NCI-H2227 treated with DMSO at 0.1 percent for 48 hours (cell line): ENCODE data around the gene AGR2.
"Not testable (repeated sequence)": the region's sequence is repeated elsewhere in the genome, so short reads cannot be mapped to it uniquely, and the experiment has no call there.

Experiments used
- DNase-seq: peaks from one replicate; lab custom pipeline; 2025; lab: John Stamatoyannopoulos, UW

Gene AGR2

DNA sequence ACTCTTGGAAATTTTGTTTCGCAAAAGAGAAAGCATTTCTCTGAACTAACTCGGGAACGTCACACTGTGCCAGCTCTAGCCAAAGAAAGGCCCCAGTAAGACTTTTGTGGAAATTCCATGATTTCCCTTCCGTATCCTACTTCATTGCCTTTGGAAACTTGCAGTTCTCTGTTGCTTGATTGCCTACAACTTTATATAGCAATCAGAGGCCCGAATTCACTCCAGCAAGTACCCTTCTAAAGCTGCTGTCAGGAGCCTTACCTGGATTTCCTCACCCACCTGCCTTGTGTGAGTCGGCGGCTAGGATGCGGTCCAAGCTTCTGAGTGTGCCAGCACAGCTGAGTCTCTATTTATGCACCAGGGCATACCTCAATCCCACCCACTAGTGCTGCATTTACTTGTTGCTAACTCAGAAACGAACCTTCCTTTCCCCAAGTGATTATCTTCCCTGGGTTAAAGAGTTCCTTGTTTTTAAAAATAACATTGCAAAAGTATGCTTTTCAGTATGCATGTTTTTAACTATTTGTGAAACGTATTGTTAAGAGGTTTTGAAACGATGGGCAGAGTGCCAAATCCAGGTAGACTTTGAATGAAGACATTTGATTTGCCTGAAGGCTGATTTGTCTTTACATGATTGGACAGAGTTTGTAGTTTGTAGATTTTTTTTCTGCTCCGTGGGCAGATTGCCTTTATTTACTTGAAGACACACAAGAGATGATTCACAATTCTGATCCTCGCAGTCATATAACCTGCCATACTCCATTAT lies at the start of gene AGR2:
AGR2 (minus strand) TSS at position 326 of the 766 bp plus-strand sequence. CDS start 3,203 bp downstream, outside the sequence.
- DNase-seq, result no peak

DNA sequence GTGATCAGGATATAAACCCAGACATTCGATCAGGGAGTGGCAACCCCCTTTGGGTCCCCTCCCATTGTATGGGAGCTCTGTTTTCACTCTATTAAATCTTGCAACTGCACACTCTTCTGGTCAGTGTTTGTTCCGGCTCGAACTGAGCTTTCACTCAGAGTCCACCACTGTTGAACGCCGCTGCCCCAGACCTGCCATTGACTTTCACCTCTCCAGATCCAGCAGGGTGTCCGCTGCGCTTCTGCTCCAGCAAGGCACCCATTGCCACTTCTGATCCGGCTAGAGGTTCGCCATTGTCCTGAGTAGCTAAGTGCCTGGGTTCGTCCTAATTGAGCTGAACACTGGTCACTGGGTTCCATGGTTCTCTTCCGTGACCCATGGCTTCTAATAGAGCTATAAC lies 48.4 kb upstream of the AGR2 start:
- DNase-seq, result not testable (repeated sequence)

DNA sequence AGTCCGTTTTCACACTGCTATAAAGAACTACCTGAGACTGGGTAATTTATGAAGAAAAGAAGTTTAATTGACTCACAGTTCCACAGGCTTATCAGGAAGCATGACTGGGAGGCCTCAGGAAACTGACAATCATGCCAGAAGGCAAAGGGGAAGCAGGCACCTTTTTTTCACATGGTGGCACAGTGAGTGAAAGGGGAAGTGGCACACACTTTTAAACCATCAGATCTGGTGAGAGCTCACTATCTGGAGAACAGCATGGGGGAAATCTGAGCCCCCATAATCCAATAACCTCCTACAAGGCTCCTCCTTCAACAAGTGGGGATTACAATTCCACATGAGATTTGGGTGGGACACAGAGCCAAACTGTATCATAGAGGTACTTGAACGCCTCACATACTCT lies 47.0 kb upstream of the AGR2 start:
- no peak for DNase-seq

DNA sequence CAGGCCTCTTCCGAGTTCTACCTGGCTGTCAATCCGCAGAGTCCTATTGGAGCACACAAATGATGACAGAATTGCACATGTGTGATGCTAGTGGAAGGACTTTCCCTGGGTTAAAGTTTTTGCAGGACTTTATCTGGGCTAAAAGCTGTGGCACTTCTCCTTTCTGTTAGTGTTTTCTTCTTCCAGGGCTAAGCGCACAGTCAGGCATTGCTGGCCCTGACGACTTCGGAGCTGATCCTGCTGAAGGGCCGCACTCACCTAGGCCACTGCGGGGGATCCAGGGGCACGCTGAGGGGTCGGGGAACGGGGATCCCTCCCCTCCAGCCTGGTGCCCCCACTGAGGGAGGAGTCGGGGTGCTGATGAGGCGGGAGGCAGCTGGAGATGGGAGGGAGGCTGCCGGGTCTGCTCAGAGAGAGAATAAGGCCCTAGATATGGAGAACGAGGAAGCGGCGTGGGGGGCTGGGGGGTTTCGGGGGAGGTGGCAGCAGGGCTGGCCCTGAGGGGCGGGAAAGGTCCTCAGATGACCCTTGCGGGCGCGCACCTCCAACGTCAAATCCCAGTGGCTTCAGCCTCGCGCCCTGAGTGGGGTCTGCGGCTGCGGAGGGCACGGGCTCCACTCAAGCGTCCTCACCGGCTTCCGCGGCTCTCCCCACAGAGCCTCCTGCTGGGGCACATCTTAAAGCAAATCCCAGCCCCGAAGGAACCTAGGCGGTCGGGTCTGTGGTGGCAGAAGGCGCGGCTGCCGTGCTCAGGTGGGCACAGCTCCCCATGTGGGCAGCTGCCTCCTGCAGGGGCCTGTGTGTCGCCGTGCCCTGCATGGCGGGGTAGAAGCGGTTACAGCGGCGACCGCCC lies 46.0 kb upstream of the AGR2 start:
- no peak for DNase-seq

DNA sequence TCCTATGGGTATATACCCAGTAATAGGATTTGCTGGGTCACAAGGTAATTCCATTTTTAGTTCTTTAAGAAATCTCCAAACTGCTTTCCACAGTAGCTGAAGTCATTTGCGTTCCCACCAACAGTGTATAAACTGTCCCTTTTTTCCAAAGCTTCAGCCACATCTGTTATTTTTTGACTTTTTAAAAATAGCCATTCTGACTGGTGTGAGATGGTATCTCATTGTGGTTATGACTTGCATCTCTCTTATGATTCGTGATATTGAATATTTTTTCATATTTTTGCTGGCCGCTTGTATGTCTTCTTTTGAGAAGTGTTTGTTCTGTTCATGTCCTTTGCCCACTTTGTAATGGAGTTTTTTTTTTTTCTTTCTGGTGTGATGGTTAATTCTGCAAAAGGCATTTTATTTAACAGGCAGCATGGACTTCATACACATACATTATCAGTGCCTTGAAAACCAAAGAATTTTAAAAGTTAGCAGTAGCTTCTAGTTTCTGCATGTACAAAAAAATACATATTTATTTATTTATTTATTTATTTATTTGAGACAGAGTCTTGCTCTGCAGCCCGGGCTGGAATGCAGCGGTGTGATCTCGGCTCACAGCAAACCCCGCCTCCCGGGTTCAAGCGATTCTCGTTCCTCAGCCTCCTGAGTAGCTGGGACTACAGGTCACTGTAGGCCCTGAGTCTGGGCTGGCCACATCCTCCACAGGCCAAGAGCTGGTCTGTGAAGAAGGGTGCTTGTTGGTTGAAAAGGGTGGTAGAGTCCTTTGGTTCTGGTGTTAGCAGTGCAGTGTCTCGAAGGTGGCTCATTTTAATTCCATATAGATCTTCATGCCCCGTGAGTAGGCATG lies 44.7 kb upstream of the AGR2 start:
- no peak for DNase-seq

DNA sequence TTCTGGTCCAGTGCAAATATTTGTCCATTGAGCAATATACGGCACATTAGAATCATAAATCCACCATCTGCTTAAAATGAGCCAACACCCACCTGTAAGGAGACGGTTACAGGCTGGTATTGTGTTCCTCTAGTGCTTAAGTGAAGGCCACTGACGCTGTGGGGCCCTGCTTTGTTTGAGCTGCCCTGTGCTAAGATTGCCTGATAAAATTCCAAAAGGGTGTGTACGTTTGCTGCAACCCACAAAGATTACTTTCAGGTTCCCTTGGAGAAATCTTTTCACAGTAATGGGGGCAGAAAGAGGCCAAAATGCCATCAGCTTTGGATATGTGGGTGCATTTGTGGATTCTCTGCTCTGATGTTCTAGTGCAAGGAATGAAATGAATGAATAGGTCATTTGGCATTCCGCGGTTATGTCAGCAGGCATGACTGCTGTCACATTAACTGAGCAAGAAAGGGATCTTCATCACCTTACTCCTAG lies 42.6 kb upstream of the AGR2 start:
- no peak for DNase-seq

DNA sequence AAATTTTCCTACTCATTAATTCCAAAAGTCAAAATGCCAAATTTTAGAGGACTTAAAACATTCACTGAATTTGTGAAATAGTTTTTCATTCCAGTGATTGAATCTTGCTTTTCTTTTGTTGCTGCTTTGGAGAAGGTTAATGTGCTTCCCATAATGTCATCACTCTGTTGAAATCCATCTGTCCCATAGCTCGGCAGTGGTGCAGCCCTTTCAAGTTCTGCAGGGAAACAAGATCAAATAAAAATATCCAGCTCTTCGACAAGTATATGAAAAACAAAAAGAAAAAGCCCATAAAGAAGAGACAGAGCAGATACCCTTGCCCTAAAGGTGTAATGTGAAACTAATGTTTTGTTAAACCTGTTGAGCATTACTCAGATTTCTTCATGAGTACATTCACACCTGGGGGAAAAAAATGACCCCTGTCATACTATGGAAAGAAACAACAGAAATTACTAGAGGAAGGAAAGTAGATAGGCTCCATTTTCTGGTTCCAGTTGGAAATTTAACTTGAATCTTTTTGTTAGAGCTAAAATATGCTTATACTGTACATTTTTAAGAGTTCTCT lies 41.9 kb upstream of the AGR2 start:
- DNase-seq, result no peak

DNA sequence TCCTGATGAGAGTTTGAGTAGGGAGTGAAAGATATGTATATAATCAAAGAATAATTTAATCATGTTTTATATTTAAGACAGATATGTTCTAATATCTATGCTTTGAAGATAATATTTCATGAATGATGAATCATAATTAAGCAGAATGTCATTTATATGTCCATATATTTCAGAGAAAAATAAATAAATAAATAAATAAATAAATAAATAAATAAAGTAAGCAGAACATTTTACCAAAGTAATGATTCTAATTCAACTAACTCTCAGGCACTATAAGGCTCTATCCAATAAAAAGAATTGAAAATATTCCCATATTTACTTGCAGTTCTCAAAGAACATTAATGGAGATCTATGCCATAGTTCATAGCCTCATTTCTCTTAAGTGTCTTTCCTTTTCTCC lies 40.9 kb upstream of the AGR2 start:
- DNase-seq, result no peak

DNA sequence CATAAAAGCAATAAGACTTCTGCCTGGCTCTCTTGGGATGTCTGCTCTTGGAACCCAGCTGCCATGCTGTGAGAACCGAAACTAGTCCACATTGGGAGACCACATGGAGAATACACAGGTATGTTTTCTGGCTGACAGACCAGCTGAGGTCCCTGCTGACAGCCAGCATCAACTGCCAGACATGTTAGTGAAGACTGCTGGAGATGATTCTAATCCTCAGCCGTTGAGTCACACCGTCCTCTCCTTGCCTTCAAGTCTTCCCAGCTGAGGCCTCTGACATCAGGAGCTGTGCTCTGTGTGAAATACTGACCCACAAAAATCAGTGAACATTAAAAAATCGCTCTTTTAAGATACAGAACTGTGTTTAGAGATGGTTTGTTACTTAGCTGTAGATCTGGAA lies 36.9 kb upstream of the AGR2 start:
- no peak for DNase-seq

DNA sequence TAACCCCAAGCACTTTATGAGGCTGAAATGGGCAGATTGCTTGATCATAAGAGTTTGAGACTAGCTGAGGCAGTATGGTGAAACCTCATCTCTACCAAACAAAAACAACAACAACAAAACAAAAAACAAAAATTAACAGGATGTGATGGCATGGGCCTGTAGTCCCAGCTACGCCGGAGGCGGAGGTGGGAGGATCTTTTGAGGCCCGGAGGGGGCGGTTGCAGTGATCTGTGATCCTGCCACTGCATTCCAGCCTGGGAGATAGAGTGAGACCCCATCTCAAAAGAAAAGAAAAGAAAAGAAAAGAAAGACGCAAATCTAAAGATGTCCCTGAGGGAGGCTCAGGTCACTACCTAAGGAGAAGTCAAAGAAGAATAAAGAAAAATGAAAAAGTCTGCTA lies 35.3 kb upstream of the AGR2 start:
- DNase-seq, result no peak

DNA sequence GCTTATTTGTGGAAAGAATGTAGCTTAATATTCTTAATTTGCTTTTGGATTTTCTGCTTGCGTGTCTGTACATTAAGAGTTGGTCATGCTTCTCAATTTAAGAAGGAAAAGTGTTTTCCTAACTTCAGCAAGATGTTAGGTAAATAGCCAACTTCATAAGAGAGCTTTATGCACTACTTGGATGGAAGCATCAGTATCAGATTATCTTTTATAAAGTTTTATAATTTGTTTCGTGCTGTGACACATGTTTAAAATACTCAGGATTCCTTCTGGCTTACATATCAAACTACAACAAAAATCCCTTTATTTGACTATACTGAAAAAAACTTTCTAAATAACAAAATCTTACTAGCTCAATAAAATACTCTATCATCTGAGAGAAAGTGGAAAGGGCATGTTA lies 34.8 kb upstream of the AGR2 start:
- DNase-seq, result no peak

DNA sequence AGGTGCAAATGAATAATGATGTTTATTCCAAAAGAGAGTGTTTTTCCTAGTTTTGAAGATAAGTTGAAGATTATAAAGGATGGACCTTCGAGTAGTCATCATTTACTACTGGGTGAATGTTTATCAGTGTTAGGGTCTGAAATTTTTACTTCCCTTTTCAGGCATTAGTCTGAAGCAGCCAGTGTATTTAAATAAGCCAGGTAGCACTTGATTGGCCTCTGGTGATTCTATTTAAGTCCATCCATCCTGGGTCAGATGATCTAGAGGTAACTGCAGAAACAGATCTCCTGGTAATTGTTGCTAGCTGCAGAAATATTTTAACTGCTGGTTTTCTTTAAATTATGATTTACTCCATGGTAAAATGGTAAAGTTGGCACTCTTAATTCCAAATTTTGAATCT lies 34.1 kb upstream of the AGR2 start:
- no peak for DNase-seq

DNA sequence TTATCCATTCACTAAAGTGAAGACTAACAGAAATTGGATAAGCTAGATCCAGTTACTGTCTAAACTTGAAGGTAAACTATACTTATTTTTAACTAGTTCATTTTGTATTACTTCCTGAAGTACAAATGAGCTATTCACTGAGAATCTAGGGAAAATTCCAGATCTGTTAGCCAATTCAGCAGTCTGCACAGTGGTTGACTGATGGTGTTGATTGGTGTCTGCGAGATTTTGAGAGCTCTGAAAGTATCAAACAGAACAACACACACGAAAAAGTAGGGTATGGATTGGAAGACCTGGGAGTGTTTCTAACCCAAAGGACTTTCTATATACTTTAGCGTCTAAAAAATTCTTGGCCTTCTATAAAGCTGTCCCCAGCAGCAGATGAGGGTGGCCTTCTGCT lies 33.6 kb upstream of the AGR2 start:
- DNase-seq, result no peak

DNA sequence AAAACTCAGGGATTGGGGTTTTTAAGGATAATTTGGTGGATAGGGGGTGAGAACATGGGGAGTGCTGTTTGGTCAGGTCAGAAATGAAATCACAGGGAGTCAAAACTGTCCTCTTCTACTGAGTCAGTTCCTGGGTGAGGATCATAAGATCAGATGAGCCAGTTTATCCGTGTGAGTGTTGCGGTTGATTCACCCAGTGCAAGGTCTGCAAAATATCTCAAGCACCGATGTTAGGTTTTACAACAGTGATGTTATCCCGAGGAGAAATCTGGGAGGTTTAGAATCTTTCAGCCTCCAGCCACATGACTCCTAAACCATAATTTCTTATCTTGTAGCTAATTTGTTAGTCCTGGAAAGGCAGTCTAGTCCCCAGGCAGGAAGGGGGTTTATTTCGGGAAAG lies 31.7 kb upstream of the AGR2 start:
- no peak for DNase-seq

DNA sequence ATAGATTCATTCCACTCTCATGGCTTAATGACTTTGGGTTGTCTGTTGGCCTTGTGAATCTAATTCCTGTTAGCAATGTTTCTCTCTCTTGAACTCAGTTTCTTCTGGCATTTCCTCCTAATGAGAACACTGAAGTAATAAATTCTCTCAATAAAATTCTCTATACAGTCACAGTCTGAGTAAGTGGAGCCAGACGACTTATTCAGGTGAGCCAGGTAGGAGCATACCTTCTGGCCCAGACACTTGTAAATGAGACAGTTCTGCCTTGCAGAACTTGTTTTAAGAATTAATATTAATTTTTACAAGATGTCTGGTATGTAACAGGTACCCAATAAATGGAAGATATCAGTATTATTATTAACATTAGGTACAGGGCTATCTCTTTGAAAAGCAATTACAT lies 28.6 kb upstream of the AGR2 start:
- DNase-seq, result no peak

DNA sequence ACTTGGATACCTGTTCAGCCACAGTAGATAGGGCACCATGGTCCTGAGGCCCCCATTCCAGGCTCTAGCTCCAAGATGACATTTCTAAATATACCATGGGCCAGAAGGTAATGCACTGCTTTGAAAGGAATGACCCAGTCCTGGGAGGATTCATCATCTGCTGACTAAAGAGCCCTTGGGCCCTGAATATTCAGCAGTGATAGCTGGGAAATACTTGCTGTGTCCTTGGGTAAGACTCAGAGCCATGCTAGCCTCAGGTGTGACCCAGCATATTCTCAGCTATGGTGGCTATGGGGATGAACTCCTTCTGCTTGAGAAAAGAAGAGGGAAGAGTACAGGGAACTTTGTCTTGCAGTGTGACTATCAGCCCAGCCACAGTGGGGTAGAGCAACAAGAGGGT lies 21.3 kb upstream of the AGR2 start:
- DNase-seq, result no peak

DNA sequence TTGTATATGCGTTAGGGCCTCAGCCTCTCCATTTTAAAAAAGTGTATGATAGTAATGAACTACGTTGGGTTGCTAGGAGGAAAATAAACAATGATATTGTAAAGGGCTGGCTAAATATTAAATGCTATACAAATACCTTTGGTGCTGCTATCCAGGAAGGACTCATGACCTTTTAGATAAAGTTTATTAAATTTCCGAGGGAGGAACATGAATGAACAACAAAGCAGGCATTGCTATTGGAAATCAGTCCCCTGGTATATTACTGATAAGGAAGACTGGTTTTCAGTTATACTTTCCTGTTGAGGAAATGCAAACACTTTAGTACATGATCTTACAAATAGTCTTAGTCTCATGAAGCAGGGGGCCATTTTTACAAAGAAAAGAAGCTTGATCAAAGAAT lies 17.2 kb upstream of the AGR2 start:
- no peak for DNase-seq

DNA sequence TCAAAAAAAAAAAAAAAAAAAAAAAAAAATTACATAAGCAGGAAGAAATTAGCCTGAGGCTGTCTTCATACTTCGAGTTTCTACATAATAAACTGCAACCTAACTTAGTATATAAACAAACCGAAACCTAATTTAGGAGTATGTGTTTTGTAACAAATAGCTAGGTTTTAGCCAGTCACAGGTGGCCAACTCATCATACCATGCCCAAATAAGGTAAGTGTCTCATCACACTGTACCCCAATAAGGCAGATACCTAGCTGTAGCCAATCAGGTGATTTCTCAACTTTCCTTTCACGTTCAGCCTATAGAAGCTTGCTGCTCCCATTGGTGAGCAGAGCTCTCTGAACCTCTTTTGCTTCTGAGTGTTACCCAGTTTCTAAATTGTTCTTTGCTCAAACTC lies 13.9 kb upstream of the AGR2 start:
- DNase-seq, result no peak

DNA sequence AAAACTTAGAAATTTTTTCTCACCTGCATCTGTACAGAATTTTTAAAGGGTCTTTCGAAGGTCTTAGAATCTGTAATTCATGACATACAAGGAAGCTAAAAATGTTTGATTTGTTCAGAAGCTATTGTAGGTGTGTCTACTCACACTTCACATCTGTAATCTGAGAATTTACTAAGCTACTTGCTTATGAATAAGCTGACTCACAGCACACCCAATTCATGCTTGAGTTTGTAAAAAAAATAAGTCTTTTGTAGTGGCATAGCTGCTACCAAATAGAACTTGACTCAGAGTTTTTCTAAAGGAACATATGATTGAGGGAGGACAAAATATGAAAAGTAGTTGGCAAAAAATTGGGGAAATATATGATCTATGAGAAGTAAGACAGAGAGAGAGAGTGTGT lies 12.7 kb upstream of the AGR2 start:
- no peak for DNase-seq

DNA sequence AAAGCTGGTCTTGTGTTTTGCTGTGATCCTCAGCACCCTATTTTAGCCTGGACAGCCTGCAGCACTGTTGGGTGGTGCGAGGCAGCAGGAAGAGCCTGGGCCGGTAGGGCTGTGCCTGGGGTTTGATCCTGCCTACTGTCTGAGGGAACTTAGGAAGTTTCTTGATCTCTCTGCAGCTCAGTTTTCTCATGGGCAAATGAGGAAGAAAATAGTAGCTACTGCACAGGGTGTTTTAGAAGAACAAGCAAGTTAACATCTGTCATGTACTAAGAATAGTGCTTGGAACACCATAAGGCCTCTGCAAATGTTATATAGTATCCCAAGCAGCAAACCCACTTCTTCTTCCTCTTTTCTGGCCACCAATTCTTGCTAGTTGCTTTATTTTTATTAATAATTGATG lies 12.0 kb upstream of the AGR2 start:
- DNase-seq, result no peak

DNA sequence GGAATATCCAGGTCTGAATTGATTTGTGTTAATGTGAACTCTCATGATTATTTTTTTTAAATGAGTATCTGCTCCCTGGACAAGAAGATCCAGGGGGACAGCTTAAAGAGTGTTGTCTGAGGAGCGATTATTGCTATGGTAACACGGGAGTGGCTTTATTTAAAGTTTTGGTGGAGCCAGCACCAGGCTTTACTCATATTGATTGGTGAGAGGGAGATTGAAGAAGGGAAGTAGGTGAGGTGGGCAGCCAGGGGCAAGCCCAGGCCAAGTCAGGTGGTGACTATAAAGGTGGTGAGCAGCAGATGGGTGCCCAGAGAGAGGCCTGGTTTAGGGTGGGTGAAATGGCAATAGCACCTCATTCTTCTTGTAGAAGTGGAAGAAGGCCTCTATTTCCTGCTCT lies 10.2 kb upstream of the AGR2 start:
- DNase-seq, result no peak

DNA sequence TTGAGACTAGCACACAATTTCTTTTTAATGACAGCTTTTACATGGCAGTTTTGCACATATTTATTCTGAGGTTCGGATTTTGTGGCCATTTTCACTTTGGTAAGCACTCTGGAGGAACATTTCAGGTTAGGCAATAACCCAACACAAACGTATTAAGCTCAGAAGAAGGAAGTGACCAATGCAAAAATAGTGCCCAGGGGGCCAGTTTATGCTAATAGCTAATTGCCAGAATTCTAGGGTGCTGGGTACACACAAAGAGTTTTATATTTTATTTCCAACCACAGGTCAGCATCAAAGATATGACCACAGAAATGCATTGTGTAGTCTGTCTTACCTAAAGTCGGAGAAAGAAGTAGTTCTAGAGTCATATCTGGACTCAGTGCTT lies 8.4 kb upstream of the AGR2 start:
- no peak for DNase-seq
